ENCODE results near the gene MGAT5B.

DNA sequence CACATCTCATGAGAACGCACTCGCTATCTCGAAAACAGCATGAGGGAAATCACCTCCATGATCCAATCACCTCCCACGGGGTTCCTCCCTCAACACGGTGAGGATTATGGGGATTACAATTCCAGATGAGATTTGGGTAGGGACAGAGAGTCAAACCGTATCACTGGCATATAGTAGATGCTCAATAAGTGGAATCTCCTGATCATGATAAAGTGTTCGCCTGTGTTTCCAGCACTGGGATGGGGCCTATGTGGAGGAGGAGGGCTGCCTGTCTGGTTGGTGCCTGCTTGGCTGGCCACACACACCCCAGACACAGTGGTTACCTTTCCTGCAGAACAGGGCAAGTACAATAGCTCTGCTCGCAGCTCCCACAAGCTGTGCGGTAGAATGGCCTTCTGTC lies 6.1 kb upstream of the MGAT5B start:
- TF ChIP-seq, protein P1, sequence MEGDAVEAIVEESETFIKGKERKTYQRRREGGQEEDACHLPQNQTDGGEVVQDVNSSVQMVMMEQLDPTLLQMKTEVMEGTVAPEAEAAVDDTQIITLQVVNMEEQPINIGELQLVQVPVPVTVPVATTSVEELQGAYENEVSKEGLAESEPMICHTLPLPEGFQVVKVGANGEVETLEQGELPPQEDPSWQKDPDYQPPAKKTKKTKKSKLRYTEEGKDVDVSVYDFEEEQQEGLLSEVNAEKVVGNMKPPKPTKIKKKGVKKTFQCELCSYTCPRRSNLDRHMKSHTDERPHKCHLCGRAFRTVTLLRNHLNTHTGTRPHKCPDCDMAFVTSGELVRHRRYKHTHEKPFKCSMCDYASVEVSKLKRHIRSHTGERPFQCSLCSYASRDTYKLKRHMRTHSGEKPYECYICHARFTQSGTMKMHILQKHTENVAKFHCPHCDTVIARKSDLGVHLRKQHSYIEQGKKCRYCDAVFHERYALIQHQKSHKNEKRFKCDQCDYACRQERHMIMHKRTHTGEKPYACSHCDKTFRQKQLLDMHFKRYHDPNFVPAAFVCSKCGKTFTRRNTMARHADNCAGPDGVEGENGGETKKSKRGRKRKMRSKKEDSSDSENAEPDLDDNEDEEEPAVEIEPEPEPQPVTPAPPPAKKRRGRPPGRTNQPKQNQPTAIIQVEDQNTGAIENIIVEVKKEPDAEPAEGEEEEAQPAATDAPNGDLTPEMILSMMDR (conservative IDR thresholded peaks at IDR 0.05 in 1 of 2, IDR thresholded peaks at IDR 0.05 in 1 of 2; ENCODE audit: extremely low read depth in 1 of 2, insufficient read depth in 1 of 2, low read depth in 1 of 2, low read length in 2 of 2) = no peak
- no peak for TF ChIP-seq EZH2 (IDR thresholded peaks at IDR 0.05; ENCODE audit: borderline replicate concordance, low read length)
